COLO668 (cell line): ENCODE results near the gene MEPE.
"Not testable (repeated sequence)": the region's sequence is repeated elsewhere in the genome, so short reads cannot be mapped to it uniquely, and the experiment has no call there.

Experiments
- DNase-seq: peaks from one replicate; lab custom pipeline; 2025; ENCODE audit not compliant: unreplicated experiment; lab: John Stamatoyannopoulos, UW

MEPE gene

DNA sequence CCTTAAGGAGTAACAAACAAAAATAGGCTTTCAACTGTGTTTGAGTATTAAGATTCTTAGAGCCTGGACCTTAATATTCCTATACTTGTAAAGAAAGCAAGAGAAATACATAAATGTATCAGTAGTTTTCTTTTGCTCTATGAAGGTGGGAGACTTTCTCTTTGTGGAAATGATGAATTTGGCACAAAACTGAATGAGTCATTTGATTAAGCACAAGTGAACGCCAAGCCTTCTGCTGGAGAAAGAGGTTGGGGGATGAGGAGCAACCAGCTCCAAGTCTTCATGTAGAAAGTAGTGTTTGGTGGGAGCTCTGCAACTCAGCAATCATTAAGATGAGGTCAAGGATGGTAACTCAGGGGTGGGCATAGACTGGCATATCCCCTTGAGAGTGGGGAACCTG, 49.6 kb downstream of the MEPE start:
- no peak for DNase-seq

DNA sequence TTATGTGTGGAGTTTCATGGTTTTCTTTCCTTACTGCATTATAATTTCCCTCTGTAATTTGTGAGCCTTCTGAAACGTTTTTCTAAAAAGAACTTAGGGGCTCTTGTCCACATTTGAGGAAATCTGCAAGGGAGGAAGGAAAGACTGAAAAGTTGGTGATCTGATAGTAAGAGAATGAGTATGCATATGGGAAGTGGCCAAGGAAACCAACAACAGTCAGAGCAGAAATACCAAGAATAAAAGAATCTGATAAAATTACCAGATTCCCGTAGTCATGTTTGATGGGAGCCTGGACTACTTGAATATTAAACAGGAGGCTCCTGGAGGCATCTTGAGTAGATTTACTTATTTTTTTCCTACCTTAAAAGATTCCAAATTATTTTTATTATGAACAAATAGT, 50.1 kb downstream of the MEPE start:
- DNase-seq, result no peak

DNA sequence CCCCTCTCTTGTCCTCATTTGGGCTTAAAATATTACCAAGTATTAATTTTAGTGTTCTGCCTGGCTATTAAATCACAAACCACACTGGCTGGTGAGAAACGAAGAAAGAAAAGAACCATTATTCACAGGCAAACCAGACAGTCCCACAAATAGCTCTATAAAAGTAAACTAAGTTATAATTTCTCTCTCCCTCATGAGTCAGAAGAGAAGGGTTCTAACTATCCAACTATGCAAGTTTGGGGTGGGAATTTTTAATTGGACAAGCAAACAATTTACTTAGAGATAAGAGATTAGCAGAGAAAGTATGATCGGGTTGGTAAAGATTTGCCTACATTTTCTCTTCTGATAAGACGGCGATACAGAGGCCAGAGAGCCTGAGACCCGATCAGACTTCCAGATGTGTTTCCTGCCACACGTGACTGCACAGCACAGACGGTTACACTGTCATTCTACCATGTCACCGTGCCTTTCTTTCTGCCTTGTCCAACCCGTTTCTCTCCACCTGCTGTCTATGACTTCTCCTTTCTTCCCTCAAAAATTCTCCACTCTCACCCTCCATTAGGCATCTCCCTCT, 52.3 kb downstream of the MEPE start:
- DNase-seq, result no peak

DNA sequence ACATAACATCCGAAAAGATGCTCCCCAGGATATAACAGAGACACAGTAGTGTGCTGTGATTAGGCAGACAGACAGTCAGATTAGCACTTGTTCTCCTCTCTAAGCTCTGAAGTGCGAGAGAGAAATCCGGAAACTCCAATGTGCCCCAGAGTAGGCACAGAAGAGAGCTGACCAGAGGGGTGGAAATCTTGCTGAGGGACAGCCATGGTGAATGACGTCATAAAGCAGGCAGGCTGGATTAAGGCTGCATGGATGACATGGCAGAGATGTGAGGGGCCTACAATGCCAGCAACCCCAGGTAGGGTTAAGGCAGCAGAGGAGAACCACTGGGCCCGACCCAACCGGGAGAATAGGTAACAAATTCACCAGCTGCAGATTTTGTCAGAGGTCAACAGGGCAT, 53.3 kb downstream of the MEPE start:
- no peak for DNase-seq

DNA sequence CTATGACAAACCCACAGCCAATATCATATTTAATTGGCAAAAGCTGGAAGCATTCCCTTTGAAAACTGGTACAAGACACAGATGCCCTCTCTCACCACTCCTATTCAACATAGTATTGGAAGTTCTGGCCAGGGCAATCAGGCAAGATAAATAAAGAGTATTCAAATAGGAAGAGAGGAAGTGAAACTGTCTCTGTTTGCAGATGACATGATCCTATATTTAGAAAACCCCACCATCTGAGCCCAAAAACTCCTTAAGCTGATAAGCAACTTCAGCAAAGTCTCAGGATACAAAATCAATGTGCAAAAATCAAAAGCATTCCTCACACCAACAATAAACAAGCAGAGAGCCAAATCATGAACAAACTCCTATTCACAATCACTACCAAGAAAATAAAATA, 58.0 kb downstream of the MEPE start:
- DNase-seq, result not testable (repeated sequence)

DNA sequence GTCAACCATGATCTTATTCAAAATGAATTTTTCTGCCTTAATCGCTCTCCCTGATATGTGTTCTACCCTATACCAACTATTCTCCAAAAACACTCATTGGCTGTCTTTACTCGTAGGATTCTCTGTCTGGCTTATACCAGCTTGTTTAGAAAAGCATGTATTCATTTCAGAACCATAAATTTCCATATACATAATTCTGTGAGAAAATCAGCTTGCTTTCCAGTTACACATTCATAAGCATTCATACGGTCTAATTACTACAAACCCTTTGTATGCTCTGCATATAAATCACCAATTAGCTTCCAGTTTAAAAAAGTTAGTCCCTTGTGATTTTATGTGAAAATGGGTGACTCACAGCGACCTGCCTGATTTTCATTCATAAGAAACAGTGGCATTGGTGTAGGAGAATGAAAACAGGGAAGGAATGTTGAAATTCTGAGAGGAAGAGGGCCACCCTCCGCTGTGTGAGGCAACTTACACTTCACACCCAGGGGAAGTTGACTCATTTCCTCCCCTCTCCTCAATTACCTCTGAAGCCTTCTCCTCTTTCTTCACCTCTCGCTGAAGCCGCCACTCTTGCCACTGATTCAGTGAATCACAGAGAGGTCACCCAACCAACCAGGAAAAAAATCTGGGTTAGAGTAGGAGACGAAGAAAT, 63.3 kb downstream of the MEPE start:
- no peak for DNase-seq
